PC-3 (cell line): Measurements from ENCODE around the gene RXRA.

Experiments used
- CTCF ChIP-seq: fragments of 300-600 bp; sonication (generic); conservative IDR thresholded peaks from 2 replicates; pipeline ENCODE4 v1.5.1; 2017; ENCODE audit warnings: antibody characterized with exemption, low read depth, mild to moderate bottlenecking, low read length
- EZH2 ChIP-seq: fragments of 300-600 bp; sonication (generic); IDR thresholded peaks from one replicate; pipeline ENCODE4 v1.6.1; 2017; ENCODE audit warnings: antibody characterized with exemption, mild to moderate bottlenecking, low read length; ENCODE audit not compliant: unreplicated experiment
- EZH2phosphoT487 ChIP-seq: fragments of 300-600 bp; sonication (generic); IDR thresholded peaks from 2 replicates; pipeline ENCODE4 v1.6.1; 2018; ENCODE audit warnings: mild to moderate bottlenecking, antibody characterized with exemption, low read length, borderline replicate concordance

GRCh38 chr9:134411440-134412297 lies 85.4 kb downstream of the RXRA start:
- TF ChIP-seq CTCF (no peak), EZH2phosphoT487 (no peak), EZH2 (no peak)
